AG04449 (cell line): ENCODE results near the gene PIGW.

Experiments
- CTCF ChIA-PET: fragments of 350-600 bp; formaldehyde crosslinking; extraction: SDS; loops from one replicate; lab custom pipeline; 2021; ENCODE audit warnings: antibody characterized with exemption; lab: Yijun Ruan, JAX
- POLR2A ChIA-PET: fragments of 400-600, 350-600 bp; formaldehyde crosslinking; extraction: SDS; loops from one replicate; lab custom pipeline; 2020; ENCODE audit warnings: antibody characterized with exemption, inconsistent platforms; lab: Yijun Ruan, JAX
- DNase-seq: peaks from one replicate; pipeline ENCODE4 v3.0.0-alpha.2; 2010; ENCODE audit warnings: low read depth, low spot score
- H3K4me3 ChIP-seq: 2 replicates; pipeline ENCODE4 v1.5.1; 2011; ENCODE audit warnings: low read depth, mild to moderate bottlenecking, control low read depth, low read length
- CTCF ChIP-seq: IDR thresholded peaks from one replicate; pipeline ENCODE4 v1.5.1; 2011; ENCODE audit warnings: mild to moderate bottlenecking, moderate library complexity, low read length, control low read depth, inconsistent platforms; ENCODE audit not compliant: insufficient read depth; ENCODE audit errors: missing control alignments

PIGW gene

DNA sequence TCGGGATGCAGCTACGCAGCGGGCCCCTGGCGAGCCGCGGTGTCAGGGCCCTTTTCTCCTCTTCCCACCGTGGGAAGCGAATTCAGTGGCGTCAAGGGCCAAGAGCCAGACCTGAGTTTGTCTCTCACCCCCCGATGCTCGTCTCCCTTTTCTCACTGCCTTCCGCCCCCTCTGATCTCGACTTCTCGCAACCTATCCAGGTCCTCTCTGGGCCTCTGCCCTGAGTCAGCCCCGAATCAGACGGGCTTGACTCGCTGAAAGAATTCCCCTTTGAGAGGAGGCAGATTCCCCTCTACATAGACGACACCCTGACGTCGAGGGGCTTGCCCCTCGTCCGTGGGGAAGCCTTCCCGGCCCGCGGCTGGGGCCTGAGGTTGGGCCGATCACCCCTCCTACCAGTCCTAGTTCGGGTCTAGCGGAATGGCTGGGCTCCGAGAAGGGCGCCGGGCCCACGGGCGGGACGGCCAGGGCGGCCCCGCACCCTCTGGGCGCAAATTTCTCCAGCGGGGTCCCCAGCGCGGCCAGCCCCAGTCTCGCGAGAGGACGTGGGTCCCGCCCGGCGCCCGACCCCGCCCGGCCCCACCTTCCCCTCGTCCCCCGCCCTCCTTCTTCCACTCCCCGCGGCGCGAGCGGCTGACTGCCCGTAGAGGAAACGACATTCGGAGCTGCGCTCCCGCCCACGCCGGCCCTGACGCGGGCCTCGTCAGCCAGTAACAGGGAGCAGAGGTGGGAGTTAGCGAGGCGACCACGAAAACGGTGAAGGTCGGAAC lies 9.7 kb downstream of the PIGW start, which contains the start of gene GGNBP2:
TSS of gene GGNBP2 (plus strand) at position 613 of the 770 bp plus-strand sequence. CDS start 806 bp downstream, outside the sequence.
- POLR2A ChIA-PET, result interaction anchor here (1.0 to 1.4 kb wide), 3 partner anchors 10 to 47 kb away, joined by 3 to 19 read pairs (median 11); partner anchors contain the start of genes DHRS11, MYO19 and PIGW
- peak within 1 kb of the TSS; percentile 99 for H3K4me3 ChIP-seq
- no peak for TF ChIP-seq CTCF
- no peak for DNase-seq
- CTCF ChIA-PET, result interaction anchor here (0.8 to 1.4 kb wide), 3 partner anchors 9 to 61 kb away, joined by 3 to 4 read pairs (median 4); partner anchors contain the start of gene PIGW

DNA sequence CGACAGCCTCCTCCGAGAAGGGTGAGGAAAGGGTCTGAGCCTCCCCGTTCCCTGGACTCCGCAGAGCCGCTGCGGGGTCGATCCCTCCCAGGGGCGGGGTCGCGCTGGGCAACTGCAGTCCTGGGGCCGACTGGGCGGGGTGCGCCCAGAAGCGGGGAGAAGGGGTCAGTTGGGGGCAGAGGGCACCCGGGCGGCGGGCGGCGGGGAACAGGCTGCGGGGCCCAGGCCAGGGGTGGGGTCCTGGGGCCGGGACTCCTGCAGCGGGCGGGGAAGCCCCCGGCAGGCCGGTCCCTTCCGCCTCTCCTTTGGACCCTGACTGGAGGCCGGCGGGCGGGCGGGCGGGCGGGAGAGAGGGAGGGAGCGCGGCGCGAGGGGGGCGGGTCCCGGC lies 10.3 kb downstream of the PIGW start:
- ChIA-PET CTCF (interaction anchor here (1.5 to 1.7 kb wide), 2 partner anchors 10 to 57 kb away, joined by 4 to 10 read pairs; partner anchors contain the start of genes MRM1, MYO19 and PIGW), POLR2A (interaction anchor here (0.5 to 1.4 kb wide), 5 partner anchors 10 to 56 kb away, joined by 3 to 19 read pairs (median 4); partner anchors contain the start of genes DHRS11, MRM1, MYO19 and PIGW)
- DNase-seq, result no peak
- peak overlapping the region; percentile 99 for H3K4me3 ChIP-seq
- TF ChIP-seq CTCF, result no peak

DNA sequence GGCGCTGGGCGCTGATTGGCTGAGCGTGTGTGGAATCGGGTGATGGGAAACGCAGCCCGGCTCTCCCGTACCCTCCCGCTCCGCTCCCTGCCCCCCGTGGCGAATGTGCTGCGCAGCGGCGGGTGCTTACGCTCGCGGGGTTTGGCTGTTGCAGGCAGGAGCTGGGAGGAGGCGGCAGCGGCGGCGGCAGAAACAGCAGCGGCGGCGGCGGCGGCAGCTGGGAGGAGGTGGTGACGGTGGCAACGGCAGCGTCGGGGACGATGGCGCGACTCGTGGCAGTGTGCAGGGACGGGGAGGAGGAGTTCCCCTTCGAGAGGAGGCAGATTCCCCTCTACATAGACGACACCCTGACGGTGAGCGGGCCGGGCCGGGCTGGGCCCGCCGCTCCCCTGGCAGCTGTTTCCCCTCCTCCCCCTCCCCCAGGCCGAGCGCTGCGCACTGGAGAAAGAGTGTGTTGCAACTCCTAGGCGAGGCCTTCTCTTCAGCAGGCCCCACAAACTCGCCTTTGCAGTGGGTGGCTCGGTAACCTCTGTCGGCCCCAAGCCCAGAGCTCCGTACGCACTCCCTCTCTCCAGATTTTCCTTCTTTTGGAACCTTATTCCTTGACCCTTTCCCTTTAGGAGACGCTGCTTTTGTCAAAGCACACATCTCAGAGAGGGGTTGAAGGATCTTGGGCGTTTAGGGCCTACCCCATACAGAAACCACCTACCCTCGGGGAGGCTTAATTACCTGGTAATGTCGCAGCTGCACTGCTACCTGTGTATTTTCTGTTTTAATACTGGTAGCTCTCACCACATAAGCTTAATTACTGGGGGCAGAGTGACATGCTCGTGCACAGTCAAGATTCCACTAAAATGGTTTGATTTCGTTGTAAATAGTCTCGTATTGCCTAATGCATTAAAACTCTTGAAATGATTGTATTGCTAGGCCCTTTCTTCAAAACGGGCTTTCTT lies 11.0 kb downstream of the PIGW start:
- peak; percentile 84 for DNase-seq
- POLR2A ChIA-PET, result interaction anchor here (0.5 to 1.4 kb wide), 8 partner anchors 11 to 647 kb away, joined by 3 to 19 read pairs (median 3); partner anchors contain the start of genes DHRS11, MRM1, MYO19 and PIGW
- TF ChIP-seq CTCF, result no peak
- peak overlapping the region; percentile 92 for H3K4me3 ChIP-seq
- CTCF ChIA-PET, result interaction anchor here (1.0 to 1.7 kb wide), 3 partner anchors 11 to 56 kb away, joined by 3 to 10 read pairs (median 4); partner anchors contain the start of genes MRM1, MYO19 and PIGW

GRCh38 chr17:36546418-36547093 lies 11.8 kb downstream of the PIGW start:
- ChIA-PET CTCF (interaction anchor here (1.0 to 1.7 kb wide), 3 partner anchors 12 to 55 kb away, joined by 3 to 10 read pairs (median 4); partner anchors contain the start of genes MRM1, MYO19 and PIGW), POLR2A (interaction anchor here (0.7 to 1.2 kb wide), 3 partner anchors 11 to 646 kb away, joined by 3 to 4 read pairs (median 3); no protein-coding TSS in a partner anchor)
- peak overlapping the region; percentile 92 for H3K4me3 ChIP-seq
- DNase-seq, result no peak
- TF ChIP-seq CTCF, result no peak

DNA sequence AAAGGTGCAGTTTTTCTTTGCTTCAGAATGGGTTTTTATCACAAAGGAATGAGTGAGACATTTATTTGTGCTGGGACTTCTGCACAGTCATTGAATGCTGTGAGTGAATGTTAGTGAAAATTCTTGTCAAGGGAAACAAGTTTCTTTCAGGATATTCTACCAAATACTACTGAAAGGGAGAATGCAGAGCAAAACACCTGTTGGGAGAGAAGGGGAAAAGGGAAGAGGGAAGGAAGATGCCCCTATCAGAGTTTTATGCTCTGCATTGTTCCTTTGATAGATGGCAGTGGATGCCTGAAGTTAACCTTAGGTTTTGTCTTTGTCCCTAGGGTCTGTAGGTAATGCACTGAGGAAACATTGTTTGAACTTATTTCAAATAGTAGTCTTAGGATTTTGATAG lies 13.0 kb downstream of the PIGW start:
- ChIA-PET POLR2A (interaction anchor here (0.7 kb wide), 1 partner anchor 12 kb away, joined by 6 read pairs; no protein-coding TSS in a partner anchor), CTCF (no interaction called here)
- no peak for DNase-seq
- H3K4me3 ChIP-seq, result peak overlapping the region; percentile 92; the same call in 1 of the 2 replicates
- TF ChIP-seq CTCF, result no peak
